SJCRH30 (cell line): Measurements from ENCODE around the gene SYNRG. TPM values are rescaled to one million over a fixed set of nuclear protein-coding genes. Genes with fewer than 3 reads are reported as not detected.
"Not testable (repeated sequence)": the region's sequence is repeated elsewhere in the genome, so short reads cannot be mapped to it uniquely, and the experiment has no call there.

Source experiments
- DNase-seq, 2 experiments: peaks; one replicate each; pipeline ENCODE4 v3.0.0-alpha.2; 2015 to 2020
- H3K27ac ChIP-seq: fragments of 250-450 bp; sonication (Bioruptor Pico); 2 replicates; pipeline ENCODE4 v1.5.1; 2020; ENCODE audit warnings: mild to moderate bottlenecking, moderate library complexity
- H3K27me3 ChIP-seq: fragments of 250-450 bp; sonication (Bioruptor Pico); 2 replicates; pipeline ENCODE4 v1.5.1; 2020; ENCODE audit warnings: mild to moderate bottlenecking, moderate library complexity
- H3K36me3 ChIP-seq: fragments of 250-450 bp; sonication (Bioruptor Pico); 2 replicates; pipeline ENCODE4 v1.5.1; 2020; ENCODE audit warnings: mild to moderate bottlenecking, moderate library complexity
- H3K4me1 ChIP-seq: fragments of 250-450 bp; sonication (Bioruptor Pico); 2 replicates; pipeline ENCODE4 v1.5.1; 2020; ENCODE audit warnings: mild to moderate bottlenecking, moderate library complexity
- H3K4me3 ChIP-seq: fragments of 250-450 bp; sonication (Bioruptor Pico); 2 replicates; pipeline ENCODE4 v1.5.1; 2020; ENCODE audit warnings: mild to moderate bottlenecking, moderate library complexity
- H3K9me3 ChIP-seq: fragments of 250-450 bp; sonication (Bioruptor Pico); replicated peaks from 2 replicates; pipeline ENCODE4 v1.5.1; 2020; ENCODE audit warnings: mild to moderate bottlenecking, moderate library complexity
- total RNA-seq: library from RNA; depleted of rRNA; stranded (reverse); fragments of >200 nt; shearing (Covaris generic); gene quantifications from 2 replicates; pipeline ENCODE4 v1.2.3, GENCODE V29; 2014

SYNRG gene
- total RNA-seq, 1 experiment from 2014 or later = 16.5 TPM

- no peak overlapping the region for H3K27ac ChIP-seq
Measured at GRCh38 chr17:37614391-37614790, 5.2 kb upstream of the SYNRG start.

GRCh38 chr17:37610971-37611370 is 1.8 kb upstream of the SYNRG start:
- H3K27me3 ChIP-seq = no peaks in the 10 kb centered on the region
- no peak overlapping the region for H3K4me3 ChIP-seq
- no peaks in the 10 kb centered on the region for H3K9me3 ChIP-seq
- H3K27ac ChIP-seq = no peak overlapping the region
- no peaks in the 10 kb centered on the region for H3K4me1 ChIP-seq
- no peak for DNase-seq
- H3K36me3 ChIP-seq = peaks cover 19% of the 10 kb centered on the region

More at GRCh38 chr17:37614391-37614790, 5.2 kb upstream of the SYNRG start:
- Histone ChIP-seq H3K4me1 (no peaks in the 10 kb centered on the region), H3K4me3 (no peak overlapping the region), H3K27me3 (no peaks in the 10 kb centered on the region), H3K36me3 (peaks cover 37% of the 10 kb centered on the region), H3K9me3 (no peaks in the 10 kb centered on the region)
- DNase-seq = no peak

GRCh38 chr17:37610041-37610420 is 813 bp upstream of the SYNRG start:
- not testable (repeated sequence) for H3K4me1 ChIP-seq, H3K27me3 ChIP-seq, H3K9me3 ChIP-seq, DNase-seq
- H3K27ac ChIP-seq = peak overlapping the region; percentile 85
- H3K4me3 ChIP-seq = peak overlapping the region; percentile 91
- H3K36me3 ChIP-seq = peaks cover 14% of the 10 kb centered on the region

DNA sequence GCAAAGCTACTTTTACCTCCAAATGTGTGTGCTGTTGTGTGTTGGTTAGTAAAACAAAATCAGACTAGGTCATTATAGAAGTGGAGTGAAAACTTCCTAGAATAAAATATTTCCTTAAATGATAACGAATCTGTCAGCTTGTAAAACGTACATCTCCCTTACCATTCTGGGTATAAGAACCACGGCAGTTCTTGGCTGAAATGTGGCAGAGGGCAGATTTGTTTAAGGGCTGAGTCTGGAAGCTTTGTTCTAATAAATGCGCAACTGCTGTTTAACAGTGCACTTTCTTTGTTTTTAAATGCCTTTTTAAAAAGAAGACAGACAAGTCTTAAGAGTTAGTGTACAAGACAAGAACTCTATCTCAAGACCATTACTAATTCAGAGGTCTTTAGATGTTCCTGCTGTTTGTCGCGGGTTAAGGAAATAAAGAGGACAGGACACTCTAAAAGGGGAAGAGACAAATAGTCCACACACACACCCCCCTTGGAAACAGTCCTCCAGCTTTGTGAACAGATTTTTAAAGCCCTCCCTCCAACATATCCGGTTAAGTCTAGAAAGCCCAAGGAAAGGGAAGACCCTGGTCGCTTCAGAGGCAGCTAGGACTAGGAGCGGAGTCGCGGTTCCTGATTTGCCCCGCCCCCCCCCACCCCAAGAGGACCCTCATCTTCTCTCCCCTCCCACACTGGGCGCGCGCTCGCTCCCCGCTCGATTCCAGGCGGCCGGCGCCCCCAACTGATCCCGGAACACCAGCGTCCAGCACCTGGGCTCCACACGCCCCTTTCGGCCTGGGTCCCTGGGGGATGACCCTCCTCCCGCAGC is 658 bp downstream of the SYNRG start:
- peak overlapping the region; percentile 85 for H3K27ac ChIP-seq
- no peaks in the 10 kb centered on the region for H3K27me3 ChIP-seq
- H3K9me3 ChIP-seq = no peaks in the 10 kb centered on the region
- H3K36me3 ChIP-seq = peaks cover 2% of the 10 kb centered on the region
- H3K4me1 ChIP-seq = no peaks in the 10 kb centered on the region
- DNase-seq = peak; percentile 61 to 71
- H3K4me3 ChIP-seq = peak overlapping the region; percentile 91

DNA sequence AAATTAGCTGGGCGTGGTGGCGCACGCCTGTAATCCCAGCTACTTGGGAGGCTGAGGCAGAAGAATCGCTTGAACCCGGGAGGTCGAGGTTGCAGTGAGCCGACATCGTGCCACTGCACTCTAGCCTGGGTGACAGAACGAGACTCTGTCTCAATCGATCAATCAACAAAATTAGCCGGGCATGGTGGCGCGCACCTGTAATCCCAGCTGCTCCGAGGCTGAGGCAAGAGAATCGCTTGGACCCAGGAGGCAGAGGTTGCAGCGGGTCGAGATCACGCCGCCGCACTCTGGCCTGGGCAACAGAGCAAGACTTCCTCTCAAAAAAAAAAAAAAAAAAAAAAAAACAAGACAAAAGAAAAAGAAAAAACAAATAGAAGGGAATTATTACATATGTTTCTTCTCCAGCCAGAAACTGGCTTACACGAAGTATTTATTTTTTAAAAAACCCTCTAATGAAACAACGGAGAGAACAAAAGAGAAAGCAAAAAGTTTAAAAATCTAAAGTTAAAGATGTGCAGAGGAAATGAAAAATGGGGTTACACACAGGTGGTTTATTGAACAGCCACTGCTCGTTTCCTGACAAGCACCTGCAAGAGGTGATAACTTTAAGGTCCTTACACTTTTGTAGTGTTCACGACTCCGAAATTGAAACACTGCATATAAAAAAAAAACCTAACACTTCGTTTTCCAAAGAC is 1.4 kb downstream of the SYNRG start:
- Histone ChIP-seq H3K4me3 (peak overlapping the region; percentile 91), H3K27ac (no peak overlapping the region), H3K27me3 (no peaks in the 10 kb centered on the region), H3K4me1 (no peaks in the 10 kb centered on the region), H3K9me3 (no peaks in the 10 kb centered on the region), H3K36me3 (no peaks in the 10 kb centered on the region; the same call in 1 of the 2 replicates)
- no peak for DNase-seq

DNA sequence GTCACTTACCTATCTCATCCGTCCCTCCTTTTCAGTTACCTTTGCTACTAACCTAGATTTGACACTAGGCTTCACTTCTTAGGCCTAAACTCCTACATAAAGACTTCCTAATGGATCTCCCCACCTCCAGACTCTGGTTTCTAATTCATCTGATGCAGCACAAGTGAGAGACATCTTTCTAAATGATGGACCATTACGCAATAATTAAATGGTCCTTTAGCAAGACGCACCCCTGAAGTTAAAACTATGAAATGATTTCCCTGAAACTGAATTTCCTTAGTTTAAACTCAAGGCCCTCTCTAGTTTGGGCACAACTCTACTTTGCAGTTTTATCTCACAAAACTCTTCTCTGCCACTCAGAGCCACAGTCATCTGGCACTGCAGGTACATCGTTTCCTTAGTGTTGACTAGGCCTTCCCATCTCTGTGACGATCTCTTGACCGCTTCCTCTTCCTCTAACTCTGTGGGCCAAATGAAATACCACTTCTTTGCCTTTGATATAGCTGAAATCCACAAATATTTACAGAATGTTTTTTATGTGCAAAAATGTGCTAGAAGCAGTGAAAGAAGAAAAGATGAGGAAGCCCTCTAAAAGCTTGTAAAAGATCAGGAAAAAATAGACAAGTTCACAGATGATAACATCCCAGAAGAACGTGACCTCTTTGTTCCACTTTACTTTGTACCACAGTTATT is 3.3 kb downstream of the SYNRG start:
- no peak overlapping the region for H3K27ac ChIP-seq
- peaks cover 2% of the 10 kb centered on the region; the same call in 1 of the 2 replicates for H3K36me3 ChIP-seq
- H3K27me3 ChIP-seq = no peaks in the 10 kb centered on the region
- no peak for DNase-seq
- no peaks in the 10 kb centered on the region for H3K9me3 ChIP-seq
- H3K4me1 ChIP-seq = no peaks in the 10 kb centered on the region
- H3K4me3 ChIP-seq = no peak overlapping the region

DNA sequence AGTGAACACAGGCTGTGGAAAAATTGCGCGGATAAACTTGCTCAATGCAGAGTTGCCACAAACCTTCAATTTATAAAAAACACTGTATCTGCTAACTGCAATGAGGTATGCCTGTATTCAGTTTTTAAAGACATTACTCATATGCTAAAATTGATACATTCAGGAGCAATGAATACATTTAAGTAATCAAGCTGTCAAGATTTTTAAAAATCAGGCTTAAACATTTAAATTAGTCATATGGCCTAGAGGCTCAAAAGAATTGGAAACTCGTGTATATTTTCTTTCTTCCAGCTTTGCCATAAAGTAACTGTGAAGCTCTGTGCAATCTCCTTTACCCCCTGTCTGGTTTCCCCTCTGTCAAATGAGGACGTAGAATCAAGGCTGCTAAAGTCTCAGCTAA is 4.1 kb downstream of the SYNRG start:
- Histone ChIP-seq H3K36me3 (peaks cover 2% of the 10 kb centered on the region; the same call in 1 of the 2 replicates), H3K4me3 (no peak overlapping the region), H3K9me3 (no peaks in the 10 kb centered on the region), H3K27ac (no peak overlapping the region), H3K4me1 (no peaks in the 10 kb centered on the region), H3K27me3 (no peaks in the 10 kb centered on the region)
- DNase-seq = no peak

DNA sequence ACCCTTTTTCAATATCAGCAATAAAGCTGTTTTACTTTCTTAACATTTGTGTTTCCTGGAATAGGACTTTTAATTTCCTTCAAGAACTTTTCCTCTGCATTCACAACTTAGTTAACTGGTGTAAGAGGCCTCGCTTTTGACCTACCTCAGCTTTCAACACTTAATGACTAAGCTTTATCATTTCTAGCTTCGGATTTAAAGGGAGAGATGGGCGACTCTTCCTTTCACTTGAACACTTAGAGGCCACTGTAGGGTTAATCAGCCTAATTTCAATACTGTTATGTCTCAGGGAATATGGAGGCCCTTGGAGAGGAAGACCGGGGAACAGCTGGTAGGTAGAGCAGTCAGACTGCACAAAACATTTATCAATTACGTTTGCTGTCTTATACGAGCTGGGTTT is 4.7 kb downstream of the SYNRG start:
- no peaks in the 10 kb centered on the region for H3K4me1 ChIP-seq
- H3K9me3 ChIP-seq = no peaks in the 10 kb centered on the region
- H3K36me3 ChIP-seq = peaks cover 2% of the 10 kb centered on the region; the same call in 1 of the 2 replicates
- H3K4me3 ChIP-seq = no peak overlapping the region
- H3K27me3 ChIP-seq = no peaks in the 10 kb centered on the region
- H3K27ac ChIP-seq = no peak overlapping the region
- DNase-seq = no peak

DNA sequence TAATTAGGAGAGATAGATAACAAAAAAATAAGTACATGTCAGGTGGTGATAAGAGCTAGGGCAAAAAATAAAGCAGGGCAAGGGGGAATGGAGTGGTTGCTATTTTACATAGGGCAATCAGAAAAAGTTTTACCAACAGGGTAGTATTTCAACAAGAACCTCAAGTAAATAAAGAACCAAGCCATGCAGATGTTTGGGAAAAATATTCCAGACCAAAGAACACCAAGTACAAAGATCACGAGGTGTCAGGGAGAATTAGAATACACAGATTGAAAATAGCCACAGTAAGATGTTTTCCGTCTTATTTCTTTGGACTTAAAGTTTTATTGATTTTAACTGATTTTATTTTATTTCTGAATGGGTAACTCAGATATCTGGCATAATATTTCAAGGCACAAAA is 11.1 kb downstream of the SYNRG start:
- Histone ChIP-seq H3K27me3 (no peaks in the 10 kb centered on the region), H3K27ac (no peak overlapping the region), H3K9me3 (no peaks in the 10 kb centered on the region), H3K4me1 (no peaks in the 10 kb centered on the region), H3K4me3 (no peak overlapping the region), H3K36me3 (peaks cover 6% of the 10 kb centered on the region; the same call in 1 of the 2 replicates)
- DNase-seq = no peak

DNA sequence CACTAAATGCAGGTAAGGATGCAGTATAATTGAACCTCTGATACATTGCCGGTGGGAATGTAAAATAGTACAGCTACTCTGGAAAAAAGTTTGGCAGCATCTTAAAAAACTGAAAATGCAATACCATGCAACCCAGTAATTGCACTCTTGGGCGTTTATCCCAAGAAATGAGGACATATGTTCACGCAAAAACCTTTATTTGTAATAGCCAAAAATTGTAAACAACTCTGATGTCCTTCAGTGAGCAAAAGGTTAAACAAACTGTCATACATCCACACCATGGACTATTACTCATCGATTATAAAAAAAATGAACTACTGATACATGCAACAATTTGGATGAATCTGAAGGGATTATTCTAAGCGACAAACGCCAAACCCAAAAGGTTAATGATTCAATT is 16.9 kb downstream of the SYNRG start:
- H3K27me3 ChIP-seq = no peaks in the 10 kb centered on the region
- no peak overlapping the region for H3K4me3 ChIP-seq
- H3K9me3 ChIP-seq = no peaks in the 10 kb centered on the region
- DNase-seq = no peak
- H3K36me3 ChIP-seq = peaks cover 5% of the 10 kb centered on the region
- H3K4me1 ChIP-seq = no peaks in the 10 kb centered on the region
- H3K27ac ChIP-seq = no peak overlapping the region

DNA sequence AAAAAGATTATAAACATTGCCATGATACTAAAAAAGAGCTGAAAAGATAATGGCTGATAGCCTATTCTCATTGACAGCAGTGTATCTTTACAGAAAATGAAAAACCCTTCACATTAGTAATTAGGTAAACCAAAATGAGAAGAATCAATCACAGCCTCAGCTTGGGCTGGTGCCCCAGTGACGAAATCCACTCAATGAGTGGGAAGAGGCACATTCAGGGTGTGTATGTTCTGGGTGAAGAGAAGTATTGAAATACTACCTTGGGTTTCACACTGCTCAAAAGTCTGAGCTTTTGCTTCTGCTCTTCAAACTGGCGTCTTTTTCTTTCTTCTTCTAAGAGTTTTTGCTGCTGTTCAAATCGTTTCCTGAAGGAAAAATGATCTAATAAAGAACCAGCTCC is 24.2 kb downstream of the SYNRG start:
- no peak overlapping the region for H3K27ac ChIP-seq
- no peak for DNase-seq
- no peak overlapping the region for H3K4me3 ChIP-seq
- peaks cover 20% of the 10 kb centered on the region for H3K36me3 ChIP-seq
- H3K9me3 ChIP-seq = no peaks in the 10 kb centered on the region
- no peaks in the 10 kb centered on the region for H3K4me1 ChIP-seq
- H3K27me3 ChIP-seq = no peaks in the 10 kb centered on the region

DNA sequence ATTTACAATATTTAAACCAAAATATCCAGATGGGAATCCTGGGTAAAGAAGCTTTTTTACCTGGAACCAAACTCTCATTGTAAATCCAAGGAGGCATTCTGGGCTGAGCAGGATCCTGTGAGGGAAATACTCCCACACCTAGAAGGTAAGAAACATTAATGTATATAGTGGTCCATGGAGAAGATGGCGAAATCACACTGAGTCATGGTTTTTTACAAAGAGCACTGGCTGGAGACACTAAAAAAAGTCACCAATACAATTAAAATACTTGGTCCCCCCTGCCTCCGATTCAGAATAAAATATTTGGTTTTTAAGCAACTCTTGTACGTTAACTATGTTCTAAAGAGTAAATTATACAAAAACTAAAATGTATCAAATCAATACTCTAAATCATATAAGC is 32.9 kb downstream of the SYNRG start:
- DNase-seq = no peak
- peaks cover 8% of the 10 kb centered on the region for H3K9me3 ChIP-seq
- no peaks in the 10 kb centered on the region for H3K4me1 ChIP-seq
- no peak overlapping the region for H3K4me3 ChIP-seq
- no peak overlapping the region for H3K27ac ChIP-seq
- peaks cover 27% of the 10 kb centered on the region for H3K36me3 ChIP-seq
- no peaks in the 10 kb centered on the region for H3K27me3 ChIP-seq

DNA sequence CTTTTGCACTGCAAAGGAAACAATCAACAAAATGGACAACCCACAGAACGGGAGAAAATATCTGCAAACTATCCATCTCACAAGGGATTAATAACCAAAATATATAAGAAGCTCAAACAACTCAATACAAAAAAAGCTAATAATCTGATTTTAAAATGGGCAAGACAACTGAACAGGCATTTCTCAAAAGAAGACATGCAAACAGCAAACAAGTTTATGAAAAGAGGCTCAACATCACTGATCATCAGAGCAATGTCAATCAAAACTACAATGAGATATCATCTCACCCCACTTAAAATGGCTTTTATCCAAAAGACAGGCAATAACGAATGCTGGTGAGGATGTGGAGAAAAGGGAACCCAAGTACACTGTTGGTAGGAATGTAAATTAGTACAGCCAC is 34.8 kb downstream of the SYNRG start:
- H3K4me3 ChIP-seq = no peak overlapping the region
- DNase-seq = no peak
- H3K36me3 ChIP-seq = peaks cover 26% of the 10 kb centered on the region
- H3K4me1 ChIP-seq = no peaks in the 10 kb centered on the region
- no peaks in the 10 kb centered on the region for H3K27me3 ChIP-seq
- no peak overlapping the region for H3K27ac ChIP-seq
- peaks cover 8% of the 10 kb centered on the region for H3K9me3 ChIP-seq

- H3K9me3 ChIP-seq = peaks cover 8% of the 10 kb centered on the region
- no peak overlapping the region for H3K27ac ChIP-seq
- no peaks in the 10 kb centered on the region for H3K4me1 ChIP-seq
- no peaks in the 10 kb centered on the region for H3K27me3 ChIP-seq
- peaks cover 35% of the 10 kb centered on the region for H3K36me3 ChIP-seq
- DNase-seq = no peak
- no peak overlapping the region for H3K4me3 ChIP-seq
Measured at GRCh38 chr17:37571674-37572073, 37.5 kb downstream of the SYNRG start.

DNA sequence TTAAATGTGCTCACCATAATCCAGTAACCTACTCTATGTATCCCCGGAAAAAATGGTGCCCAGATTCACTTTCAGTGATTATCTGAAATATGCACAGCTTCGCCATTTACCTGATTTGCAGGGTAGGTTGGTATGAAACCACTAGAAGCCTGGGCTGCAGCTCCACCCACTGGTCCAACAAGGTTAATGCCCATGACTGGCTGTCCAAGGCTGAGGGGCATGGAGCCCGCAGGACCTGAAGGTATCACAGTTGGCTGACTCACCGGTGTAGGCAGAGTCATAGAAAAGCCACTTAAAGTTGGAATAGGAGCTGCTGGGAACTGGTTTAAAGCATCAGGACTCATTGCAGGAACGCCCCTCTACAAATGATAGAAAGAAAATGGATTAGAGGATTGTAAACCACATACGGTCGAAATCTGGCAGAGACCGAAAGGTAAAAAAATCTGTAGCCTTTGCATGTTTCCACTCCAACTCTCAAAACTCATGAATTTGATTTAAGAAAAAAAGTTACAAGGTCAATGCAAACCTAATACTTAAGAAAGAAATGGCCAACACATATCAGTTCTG is 38.6 kb downstream of the SYNRG start:
- H3K4me3 ChIP-seq = no peak overlapping the region
- no peaks in the 10 kb centered on the region for H3K4me1 ChIP-seq
- peak; percentile 71 to 75 for DNase-seq
- no peak overlapping the region for H3K27ac ChIP-seq
- peaks cover 37% of the 10 kb centered on the region for H3K36me3 ChIP-seq
- H3K9me3 ChIP-seq = peaks cover 8% of the 10 kb centered on the region
- no peaks in the 10 kb centered on the region for H3K27me3 ChIP-seq
